GM19328 (cell line): Measurements from ENCODE around the gene STXBP5.
"Not testable (repeated sequence)": the region's sequence is repeated elsewhere in the genome, so short reads cannot be mapped to it uniquely, and the experiment has no call there.

Experiments
- ATAC-seq: cut with Tn5 transposase; IDR thresholded peaks from one replicate; pipeline ENCODE4 v1.9.1; 2021; ENCODE audit warnings: mild to moderate bottlenecking, moderate library complexity; ENCODE audit not compliant: unreplicated experiment

Gene STXBP5

DNA sequence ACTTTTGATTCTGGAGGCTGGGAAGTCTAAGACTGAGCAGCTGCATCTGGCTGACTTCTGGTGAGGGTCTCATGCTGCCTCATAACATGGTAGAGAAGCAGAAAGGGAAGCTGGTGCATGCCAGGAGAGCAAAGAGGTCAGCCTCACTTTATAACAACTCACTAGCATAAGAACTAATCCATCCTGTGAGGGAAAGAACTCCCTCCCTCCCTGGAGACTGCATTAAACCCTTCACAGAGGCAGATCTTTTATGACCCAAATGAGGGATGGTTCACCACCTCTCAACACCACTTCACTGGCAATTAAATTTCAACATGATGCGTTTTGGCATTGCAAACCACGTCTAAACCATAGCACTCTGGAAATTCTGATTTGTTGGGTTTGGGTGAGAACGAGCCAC, 33.9 kb downstream of the STXBP5 start:
- no peak for ATAC-seq

DNA sequence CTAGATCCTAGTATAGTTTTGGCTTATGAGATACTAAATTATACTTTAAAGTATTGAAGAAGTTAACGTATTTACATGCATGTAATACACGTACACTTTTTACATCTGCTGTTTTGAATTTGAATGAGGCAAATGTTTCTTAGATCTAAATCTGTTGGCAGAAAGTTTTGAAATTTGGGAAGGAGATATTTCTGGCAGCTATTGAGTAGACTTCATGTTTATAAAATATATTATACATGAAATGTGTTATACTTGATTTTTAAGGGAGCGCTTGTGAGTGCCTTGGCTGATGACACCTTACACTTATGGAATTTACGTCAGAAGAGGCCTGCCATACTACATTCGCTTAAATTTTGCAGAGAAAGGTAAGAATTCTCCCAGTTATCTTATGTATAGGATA, 34.7 kb downstream of the STXBP5 start:
- no peak for ATAC-seq

DNA sequence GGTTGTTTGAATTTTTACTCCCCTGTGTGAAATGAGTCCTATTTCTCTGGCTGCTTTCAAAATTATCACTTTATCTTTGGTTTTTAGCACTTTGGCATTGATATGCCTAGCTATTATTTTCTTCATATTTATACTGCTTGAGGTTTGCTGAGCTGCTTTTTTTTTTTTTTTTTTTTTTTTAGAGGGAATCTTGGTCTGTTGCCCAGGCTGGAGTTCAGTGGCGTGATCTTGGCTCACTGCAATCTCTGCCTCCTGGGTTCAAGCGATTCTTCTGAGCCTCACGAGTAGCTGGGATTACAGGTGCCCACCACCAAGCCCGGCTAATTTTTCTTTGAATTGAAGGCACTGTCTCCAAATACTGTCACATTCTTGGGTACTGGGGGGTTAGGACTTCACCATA, 40.6 kb downstream of the STXBP5 start:
- no peak for ATAC-seq

DNA sequence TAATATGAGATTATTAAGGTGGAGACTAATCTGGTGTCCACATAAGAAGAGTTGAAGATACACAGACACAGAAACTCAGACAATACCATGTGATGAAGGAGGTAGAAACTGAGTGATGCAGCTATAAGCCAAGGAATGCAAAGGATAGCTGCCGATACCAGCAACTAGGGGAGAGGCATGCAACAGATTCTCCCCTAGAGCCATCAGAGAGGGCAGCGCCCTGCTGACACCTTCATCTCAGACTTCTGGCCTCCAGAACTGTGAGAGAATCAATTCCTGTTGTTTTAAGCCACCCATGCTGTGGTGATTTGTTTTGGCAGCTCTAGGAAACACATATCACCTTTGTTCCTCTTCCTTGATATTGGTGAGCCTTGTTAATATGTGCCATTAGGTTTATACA, 41.5 kb downstream of the STXBP5 start:
- no peak for ATAC-seq

DNA sequence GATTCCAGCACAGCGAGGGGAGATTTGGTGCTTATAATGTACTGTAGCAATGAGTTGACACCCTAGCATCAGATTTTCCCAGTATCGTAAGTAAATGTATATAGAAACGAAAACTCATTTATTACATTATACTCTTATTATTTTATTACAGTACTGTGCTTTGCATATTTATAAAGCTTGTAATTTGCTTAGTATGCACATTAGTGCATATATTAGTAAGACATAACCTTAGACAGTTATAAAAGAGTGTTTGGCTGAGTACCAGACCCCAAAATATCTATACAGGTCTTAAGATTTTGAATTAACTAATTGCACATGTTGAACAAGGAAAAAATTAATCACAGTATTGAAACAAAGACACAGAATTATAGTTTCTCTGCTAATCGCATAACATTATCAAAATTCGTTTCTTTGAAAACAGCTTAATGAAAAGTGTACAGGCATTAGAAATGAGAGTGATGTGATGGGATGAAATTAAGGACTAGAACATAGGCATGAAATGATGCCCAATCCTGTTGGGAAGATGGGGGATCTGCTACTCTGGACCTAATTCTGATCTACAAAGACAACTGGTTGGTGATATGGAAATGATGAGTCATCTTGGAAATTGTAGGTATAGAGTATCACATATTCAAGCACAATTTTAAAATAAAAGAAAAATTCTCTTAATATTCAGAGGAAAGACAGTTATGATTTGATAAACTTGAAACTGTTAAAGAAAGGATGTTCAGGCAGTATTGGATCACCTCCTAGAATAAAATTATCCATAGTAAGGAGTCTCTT, 42.8 kb downstream of the STXBP5 start:
- no peak for ATAC-seq

DNA sequence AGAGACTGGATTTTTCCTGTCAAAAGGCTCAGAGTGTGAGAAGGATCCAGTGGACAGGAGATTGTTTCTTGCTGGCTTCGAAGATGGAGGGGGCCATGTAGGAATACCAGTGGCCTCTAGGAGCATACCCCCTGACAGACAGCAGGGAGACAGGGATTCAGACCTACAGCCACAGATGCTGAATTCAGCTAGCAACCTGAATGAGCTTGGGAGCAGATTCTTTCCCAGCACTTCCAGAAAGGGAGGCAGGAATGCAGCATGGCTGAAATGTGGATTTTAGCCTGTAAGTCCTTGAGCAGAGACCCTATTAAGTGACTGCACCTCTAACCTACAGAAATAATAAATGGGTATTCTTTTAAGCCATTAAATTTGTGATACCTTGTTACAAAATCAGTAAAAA, 44.6 kb downstream of the STXBP5 start:
- no peak for ATAC-seq

DNA sequence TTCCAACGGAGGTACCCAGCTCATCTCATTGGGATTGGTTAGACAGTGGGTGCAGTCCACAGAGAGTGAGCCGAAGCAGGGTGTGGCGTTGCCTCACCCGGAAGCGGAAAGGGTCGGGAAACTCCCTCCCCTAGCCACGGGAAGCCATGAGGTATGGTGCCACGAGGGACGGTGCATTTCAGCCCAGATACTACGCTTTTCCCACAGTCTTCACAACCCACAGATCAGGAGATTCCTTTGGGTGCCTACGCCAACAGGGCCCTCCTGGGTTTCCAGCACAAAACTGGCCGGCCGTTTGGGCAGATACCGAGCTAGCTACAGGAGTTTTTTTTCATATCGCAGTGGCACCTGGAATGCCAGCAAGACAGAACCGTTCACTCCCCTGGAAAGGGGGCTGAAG, 46.9 kb downstream of the STXBP5 start:
- no peak for ATAC-seq

DNA sequence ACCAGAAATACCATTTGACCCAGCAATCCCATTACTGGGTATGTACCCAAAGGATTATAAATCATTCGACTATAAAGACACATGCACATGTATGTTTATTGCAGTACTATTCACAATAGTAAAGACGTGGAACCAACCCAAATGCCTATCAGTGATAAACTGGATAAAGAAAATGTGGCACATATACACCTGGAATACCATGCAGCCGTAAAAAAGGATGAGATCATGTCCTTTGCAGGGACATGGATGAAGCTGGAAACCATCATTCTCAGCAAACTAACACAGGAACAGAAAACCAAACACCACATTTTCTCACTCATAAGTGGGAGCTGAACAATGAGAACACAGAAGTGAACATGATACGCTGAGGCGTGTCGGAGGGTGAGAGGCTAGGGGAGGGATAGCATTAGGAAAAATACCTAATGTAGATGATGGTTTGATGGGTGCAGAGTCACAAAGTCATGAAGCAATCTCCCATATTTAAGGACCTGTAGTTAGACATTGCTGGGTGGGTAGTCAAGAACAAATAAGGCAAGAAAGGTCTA, 50.8 kb downstream of the STXBP5 start:
- not testable (repeated sequence) for ATAC-seq

DNA sequence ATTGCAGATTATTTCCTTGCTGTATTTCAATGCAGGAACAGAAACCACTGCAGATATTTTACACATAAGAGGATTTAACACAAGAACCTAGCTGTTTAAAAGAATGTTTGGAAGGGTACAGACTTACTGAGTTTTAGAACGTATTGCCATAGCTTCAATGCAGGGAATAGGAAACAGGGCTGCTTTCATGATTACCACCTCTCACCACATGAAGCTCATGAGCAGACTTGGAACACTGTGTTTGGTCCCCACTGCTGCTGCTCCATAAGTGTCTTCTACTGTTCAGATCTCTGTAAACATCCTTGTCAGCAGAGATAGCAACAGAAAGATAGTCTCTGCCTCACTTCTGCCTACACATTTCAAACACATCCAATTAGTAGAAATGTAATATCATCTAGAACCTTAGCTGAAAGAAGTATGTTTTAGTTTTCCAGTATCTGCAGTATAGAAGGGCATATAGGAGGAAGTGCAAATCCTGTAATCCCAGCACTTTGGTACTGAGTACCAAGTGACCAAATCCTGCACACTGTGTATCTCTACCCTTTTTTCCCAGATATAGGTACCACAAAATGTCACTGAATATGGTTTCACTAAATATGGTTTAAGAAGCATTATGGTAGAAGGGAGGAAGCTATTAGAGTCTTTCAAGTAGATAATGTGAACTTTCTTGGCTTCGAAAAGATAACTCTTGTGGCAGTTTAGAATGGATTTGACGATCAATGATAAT, 51.9 kb downstream of the STXBP5 start:
- no peak for ATAC-seq

DNA sequence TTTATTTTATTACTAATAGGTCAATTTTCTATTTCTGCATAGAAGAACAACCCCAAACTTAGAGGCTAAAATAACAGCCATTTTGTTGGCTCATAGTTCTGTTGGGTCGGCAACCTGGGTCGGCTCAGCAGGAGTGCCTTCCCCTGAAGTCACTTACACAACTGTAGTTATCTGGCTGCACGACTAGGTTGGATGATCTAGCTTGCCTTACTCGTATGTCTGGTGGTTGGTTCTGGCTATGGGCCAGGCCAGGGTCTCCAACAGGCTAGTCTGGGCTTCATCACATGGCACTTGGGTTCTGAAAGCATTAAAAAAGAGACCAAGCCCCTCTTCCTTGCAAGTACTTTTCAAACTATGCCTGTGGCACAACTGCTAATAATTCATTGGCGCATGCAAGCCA, 53.5 kb downstream of the STXBP5 start:
- no peak for ATAC-seq

DNA sequence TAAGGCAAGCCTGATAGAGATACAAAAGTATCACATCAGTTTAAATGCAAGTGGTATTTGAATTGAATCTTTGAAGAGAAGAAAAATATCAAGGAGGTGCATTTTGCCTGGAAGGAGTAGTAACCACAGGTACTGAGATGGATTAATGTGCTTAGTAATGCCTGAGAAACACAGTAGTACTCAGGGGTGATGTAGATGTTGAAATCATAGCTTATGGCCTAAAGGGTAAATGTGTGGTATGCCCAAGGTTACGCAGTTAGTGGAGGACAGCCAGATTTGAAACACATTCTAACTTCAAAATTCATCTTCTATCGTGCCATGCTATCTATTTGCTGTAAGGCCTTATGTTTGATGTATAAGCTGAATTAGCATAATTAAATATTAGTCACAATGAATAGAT, 55.9 kb downstream of the STXBP5 start:
- ATAC-seq: no peak

DNA sequence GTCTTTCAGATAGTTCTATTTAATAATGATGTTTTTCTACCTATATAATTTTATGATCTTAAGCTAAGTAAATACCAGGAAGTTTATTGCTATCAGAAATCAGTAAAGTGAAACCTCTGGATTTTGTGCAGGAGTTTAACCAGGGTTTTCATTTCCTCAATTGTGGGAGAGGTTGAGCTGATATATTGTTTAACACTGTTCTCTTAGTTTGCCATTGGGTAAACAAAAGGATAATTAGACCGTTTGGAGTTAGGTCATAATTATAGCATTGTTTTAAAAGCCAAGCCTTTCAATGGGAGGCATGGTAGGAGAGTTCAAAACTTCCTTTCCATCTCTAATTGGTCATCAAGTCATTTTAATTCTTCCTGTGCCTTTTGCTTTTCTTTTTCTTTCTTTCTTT, 58.7 kb downstream of the STXBP5 start:
- ATAC-seq: no peak

DNA sequence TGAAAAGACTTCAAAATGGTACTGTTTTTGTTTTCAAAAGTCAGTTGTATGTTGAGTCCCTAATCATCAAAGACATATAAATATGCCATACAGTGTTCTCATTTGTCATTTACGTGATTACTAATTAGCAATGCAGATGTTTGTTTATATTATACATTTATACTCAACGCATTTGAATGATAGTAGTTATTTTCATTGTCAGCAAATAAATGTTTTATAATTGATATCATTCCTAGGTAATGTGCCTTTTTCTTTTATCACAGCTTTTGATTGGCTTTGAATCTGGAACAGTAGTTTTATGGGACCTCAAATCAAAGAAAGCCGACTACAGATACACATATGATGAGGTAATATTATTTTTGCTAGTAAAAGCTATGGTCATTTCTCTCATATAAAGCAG, 62.6 kb downstream of the STXBP5 start:
- no peak for ATAC-seq

DNA sequence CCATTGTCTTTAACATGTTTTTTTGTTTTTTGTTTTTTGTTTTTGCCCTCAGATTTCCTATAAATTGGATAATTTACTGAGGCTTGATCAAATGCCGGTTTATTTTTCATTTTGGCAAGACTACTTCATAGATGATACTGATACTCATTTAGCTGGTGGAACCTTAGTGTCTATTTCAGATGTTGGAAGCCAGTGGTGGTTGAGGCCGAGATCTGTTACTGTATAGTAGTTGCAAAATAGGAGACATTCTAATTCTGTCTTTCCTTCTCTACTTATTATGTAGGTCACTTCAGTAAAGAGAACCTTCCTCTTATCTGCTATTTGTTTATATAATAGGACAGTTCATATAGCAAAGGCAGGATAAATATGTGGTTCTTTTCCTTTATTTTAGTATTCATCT, 63.4 kb downstream of the STXBP5 start:
- no peak for ATAC-seq

DNA sequence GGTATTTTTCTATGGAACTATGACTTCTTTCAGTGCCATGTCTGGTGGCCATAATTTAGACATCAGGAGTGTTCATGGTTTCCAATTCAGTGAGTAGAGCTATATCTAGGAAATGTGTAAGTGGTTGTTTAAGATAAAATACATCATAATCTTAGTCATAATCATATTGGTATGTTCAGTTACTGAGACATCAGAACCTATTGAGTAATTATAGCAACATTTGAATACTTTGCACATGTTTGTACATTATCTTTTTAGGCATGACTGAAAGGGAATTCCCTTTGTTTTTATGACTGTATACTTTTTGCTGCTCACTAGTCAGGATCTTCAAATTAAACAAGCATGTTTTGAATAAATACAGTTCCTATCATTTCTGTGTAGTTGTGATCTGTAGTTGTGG, 64.0 kb downstream of the STXBP5 start:
- no peak for ATAC-seq

DNA sequence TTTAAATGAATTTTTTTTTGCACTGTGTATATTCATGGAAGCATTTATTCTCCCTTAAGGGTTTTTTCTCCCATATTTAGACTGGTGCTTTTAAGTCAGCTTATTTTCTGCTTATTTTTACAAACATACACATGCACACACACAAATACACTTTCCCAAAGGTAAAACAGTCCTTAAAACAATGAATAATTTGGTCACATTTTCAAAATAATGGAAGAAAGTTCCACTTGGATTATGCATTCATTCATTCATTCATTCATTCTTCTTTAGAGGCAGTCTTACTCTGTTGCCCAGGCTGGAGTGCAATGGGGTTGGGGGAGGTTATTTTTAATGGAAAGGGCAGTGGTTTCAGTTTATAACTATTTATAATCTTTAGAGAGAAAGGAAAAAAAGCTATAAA, 69.8 kb downstream of the STXBP5 start:
- no peak for ATAC-seq

DNA sequence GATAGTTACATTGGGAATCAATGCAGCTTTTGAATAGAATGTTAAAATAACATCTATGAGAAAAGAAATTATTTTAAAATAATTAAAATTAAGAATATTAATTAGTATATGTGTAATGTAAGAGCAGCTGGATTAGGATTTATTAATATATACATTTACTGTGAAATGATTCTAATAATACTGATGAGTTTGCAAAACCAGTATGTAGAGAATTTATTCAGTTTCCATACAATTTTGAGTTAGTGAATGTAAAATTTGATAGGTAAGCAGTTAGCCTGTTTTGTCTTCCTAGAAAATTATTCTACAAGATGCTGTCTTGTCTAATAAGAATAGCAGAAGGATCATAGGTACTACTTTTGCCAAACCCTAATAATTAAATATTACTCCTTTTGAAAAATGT, 70.6 kb downstream of the STXBP5 start:
- no peak for ATAC-seq

DNA sequence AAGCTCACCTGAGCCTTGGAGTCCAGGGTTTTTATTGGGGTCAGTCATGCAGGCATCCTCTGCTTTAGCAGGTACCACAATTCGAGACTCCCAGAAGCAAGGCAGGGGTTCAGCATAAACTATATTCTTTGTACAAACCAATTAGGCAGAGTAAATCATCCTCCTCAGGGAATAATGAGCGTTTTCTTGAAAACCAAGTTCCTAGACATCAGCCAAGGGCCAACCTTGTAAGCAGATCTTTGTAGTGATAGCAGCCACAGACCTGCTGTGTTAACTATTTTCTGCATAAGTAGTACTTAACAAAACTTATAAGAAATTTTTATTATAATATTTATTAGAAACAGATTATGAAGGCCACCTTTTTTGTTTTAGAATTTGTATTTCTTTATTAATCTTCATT, 74.7 kb downstream of the STXBP5 start:
- no peak for ATAC-seq

DNA sequence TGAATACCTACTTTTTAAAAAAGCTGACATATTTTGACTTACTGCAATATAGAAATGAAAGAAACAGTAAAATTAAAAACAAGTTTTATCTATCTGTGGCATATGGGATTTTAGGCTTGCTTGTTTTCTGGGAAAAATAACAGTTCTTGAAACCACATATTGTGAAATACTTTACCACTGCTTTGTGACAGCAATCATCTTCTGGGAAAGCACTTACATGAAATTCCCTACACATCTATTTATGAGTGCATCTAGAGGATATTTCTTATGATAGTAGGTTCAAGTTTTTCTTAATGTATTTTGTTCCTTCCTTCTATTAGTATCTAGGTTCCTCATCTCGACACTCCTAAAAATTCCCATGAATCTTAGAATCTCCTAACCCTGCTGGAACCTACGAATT, 75.2 kb downstream of the STXBP5 start:
- no peak for ATAC-seq

DNA sequence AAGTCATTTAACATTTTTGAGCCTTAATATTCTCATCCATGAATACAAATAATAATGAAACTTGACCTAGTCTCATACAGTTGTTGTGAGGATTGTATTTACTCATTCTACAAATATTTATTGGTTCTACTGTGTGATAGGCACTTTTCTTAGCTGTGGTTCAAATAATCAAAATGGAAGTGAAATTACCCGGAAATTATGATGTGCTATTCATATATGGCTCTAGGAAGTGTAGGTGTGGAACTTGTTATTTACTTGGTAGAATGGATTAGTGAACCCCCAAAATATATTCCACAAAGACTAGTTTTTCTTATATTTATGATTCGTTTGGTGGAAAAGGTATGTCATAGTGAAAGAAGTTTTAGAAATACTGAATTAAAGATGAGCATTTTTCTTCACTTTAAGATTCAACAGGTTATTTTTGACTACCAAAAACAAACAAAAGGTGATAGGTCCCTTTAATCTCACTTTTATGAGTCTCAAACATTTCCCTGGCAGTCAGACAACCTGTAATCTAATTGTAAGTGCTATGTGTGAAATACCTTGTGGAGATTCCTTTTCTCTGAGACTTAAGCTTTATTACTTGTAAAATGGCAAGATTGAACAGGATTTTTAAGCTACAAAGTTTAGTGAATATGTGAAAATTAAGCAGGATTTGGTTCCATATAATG, 77.8 kb downstream of the STXBP5 start:
- no peak for ATAC-seq

DNA sequence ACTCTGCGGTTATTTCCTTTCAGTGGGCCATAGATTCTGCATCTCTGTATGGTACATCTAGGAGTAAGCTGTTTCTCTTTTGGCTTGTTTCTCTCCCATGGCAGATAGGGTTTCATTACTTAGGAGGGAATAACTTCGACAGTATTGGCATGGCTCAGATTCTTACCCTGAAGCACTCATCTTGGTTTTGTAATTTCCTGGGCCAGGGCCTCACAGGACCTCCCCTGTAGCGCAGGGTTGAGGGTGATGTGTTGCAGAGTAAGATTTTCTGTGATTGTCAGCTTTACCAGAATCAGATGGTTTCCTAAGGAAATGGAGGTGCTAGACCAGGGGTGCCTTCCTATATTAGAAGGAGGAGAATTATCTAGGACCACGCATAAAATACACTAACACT, 78.3 kb downstream of the STXBP5 start:
- ATAC-seq: no peak

DNA sequence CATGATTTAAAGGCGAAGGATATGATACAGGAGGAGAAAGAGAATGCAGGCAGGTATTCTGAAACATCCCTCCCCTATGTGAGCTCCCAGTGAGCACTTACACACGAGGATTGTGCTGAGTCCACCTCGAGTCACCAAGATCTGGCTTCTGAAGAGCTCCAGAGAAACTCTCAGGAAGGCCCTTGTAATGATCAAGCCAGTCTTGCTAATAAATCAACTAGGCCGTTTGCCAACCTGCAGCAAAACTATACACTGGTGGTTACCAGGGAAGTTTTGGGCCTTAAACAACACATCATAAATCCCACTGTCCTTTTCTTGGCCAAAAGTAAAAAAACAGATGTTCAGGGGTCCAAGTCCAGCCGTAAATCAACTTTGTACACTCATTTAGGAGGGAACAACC, 79.2 kb downstream of the STXBP5 start:
- ATAC-seq: no peak
